ENCODE data around the gene ADGRV1. TPM values are rescaled to one million over a fixed set of nuclear protein-coding genes. Genes with fewer than 3 reads are reported as not detected.

ADGRV1 gene
- total RNA-seq, 1 experiment from 2014 or later, result 64.8 TPM

GRCh38 chr5:91104062-91104448 is 545.5 kb downstream of the ADGRV1 start:
- no peaks in the 10 kb centered on the region for H3K9me3 ChIP-seq (ENCODE audit: control insufficient read depth, low read depth, low read length)
- H3K4ac ChIP-seq (ENCODE audit: low read depth, low read length), result no peak overlapping the region
- H2BK5ac ChIP-seq (ENCODE audit: insufficient read length, low read length), result no peak overlapping the region
- H3K4me1 ChIP-seq (ENCODE audit: insufficient read depth, low read length), result 0 out of 2 replicates have a peak, but pooled peaks cover 5% of the 10 kb centered on the region
- no CpG with 5 or more reads among the region's 1 CpG for WGBS (ENCODE audit: extremely low coverage, insufficient read length, low lambda C conversion rate)
- H2BK20ac ChIP-seq (ENCODE audit: low read depth, low read length, poor library complexity, severe bottlenecking), result no peak overlapping the region
- no peak overlapping the region for H3K14ac ChIP-seq (ENCODE audit: insufficient read depth, low read length)
- H2BK15ac ChIP-seq (ENCODE audit: low read depth, low read length), result no peak overlapping the region
- H4K91ac ChIP-seq (ENCODE audit: insufficient read length, low read depth, low read length), result no peak overlapping the region
- H2BK12ac ChIP-seq (ENCODE audit: insufficient read length, low read depth, low read length), result no peak overlapping the region
- no peak overlapping the region for H3K27ac ChIP-seq (ENCODE audit: insufficient read length, low read depth, low read length)
- Mint-ChIP-seq H3K4me3 (no peak overlapping the region), H3K9me3 (peaks cover 9 to 12% of the 10 kb centered on the region in 2 experiments; a peak in 3 of 5 replicates), H3K27me3 (ENCODE audit: low read depth) (no peaks in the 10 kb centered on the region), H3K4me1 (peaks cover 21 to 24% of the 10 kb centered on the region in 2 experiments), H3K36me3 (ENCODE audit: insufficient read depth in 1 of 3, low read depth in 3 of 3) (peaks cover 24 to 35% (median 25%) of the 10 kb centered on the region in 3 experiments), H3K27ac (no peak overlapping the region)
- H3K9ac ChIP-seq (ENCODE audit: extremely low read depth, insufficient read length, low read length), result no peak overlapping the region
- no peak for DNase-seq
- no peak overlapping the region for H2BK120ac ChIP-seq (ENCODE audit: low read depth, low read length, poor library complexity, severe bottlenecking)
- H3K23me2 ChIP-seq (ENCODE audit: insufficient read length, low read depth, low read length, poor library complexity, severe bottlenecking), result no peaks in the 10 kb centered on the region
- TF ChIP-seq CTCF (conservative IDR thresholded peaks at IDR 0.05), result no peak
- H2AFZ ChIP-seq (ENCODE audit: low read length), result no peak overlapping the region
- no peaks in the 10 kb centered on the region for H3K79me1 ChIP-seq (ENCODE audit: insufficient read depth, low read depth, low read length, poor library complexity, severe bottlenecking)
- H3T11ph ChIP-seq (ENCODE audit: low read length), result no peak overlapping the region
- H3K4me2 ChIP-seq (ENCODE audit: insufficient read depth, insufficient read length, low read length), result no peak overlapping the region
- no peak overlapping the region for H2AK5ac ChIP-seq (ENCODE audit: insufficient read length, low read length)
- no peak overlapping the region for H3K23ac ChIP-seq (ENCODE audit: insufficient read length, low read depth, low read length)
- H3K27me3 ChIP-seq (ENCODE audit: insufficient read depth, low read length), result no peaks in the 10 kb centered on the region
- H3K79me2 ChIP-seq (ENCODE audit: insufficient read depth, low read length), result no peaks in the 10 kb centered on the region
- H3K18ac ChIP-seq (ENCODE audit: insufficient read length, low read depth, low read length), result no peak overlapping the region
- peaks cover 2% of the 10 kb centered on the region for H4K20me1 ChIP-seq (ENCODE audit: control insufficient read depth, insufficient read depth, insufficient read length)
- H4K8ac ChIP-seq (replicated peaks; ENCODE audit: insufficient read length, low read depth, low read length), result no peak overlapping the region
- no peak overlapping the region for H4K5ac ChIP-seq (ENCODE audit: insufficient read length, low read depth, low read length)
- H3K56ac ChIP-seq (ENCODE audit: insufficient read length, low read depth, low read length), result no peak overlapping the region

Measured in H9 (cell line).